ENCODE results near the gene CCL27. TPM values are rescaled to one million over a fixed set of nuclear protein-coding genes. Genes with fewer than 3 reads are reported as not detected.

The CCL27 gene
- total and polyA plus RNA-seq, 2 of the 8 experiments (the other 6 are each of a cell fraction or from before 2014, with no cell fraction given): 0.42 TPM; not detected in 1

GRCh38 chr9:34651321-34651720, 11.1 kb downstream of the CCL27 start:
- H2BK120ac ChIP-seq (replicated peaks; ENCODE audit: low read depth, low read length): no peak overlapping the region
- no peak overlapping the region for H3K56ac ChIP-seq (replicated peaks; ENCODE audit: insufficient read length, low read depth, low read length)
- H3K79me1 ChIP-seq (ENCODE audit: low read depth, low read length): peaks cover 6% of the 10 kb centered on the region; the same call in 1 of the 2 replicates
- H3K23ac ChIP-seq (ENCODE audit: insufficient read length): no peak overlapping the region
- H2BK15ac ChIP-seq (ENCODE audit: low read length): no peak overlapping the region
- H4K8ac ChIP-seq (ENCODE audit: extremely low read depth, insufficient read depth, low read length): no peak overlapping the region
- H3K27ac ChIP-seq (ENCODE audit: low read depth, low read length): no peak overlapping the region; the same call in 1 of the 2 replicates
- no peak overlapping the region for H2AK5ac ChIP-seq (ENCODE audit: low read depth, low read length)
- H3K18ac ChIP-seq (ENCODE audit: extremely low read depth, low read length): no peak overlapping the region
- H3K14ac ChIP-seq (ENCODE audit: insufficient read length): no peak overlapping the region
- no peak overlapping the region for H2BK20ac ChIP-seq (ENCODE audit: low read length)
- peaks cover 3 to 23% (median 8%) of the 10 kb centered on the region in 4 experiments; a peak in 7 of 8 replicates for H3K36me3 ChIP-seq (ENCODE audit: control insufficient read depth in 2 of 4, insufficient read depth in 4 of 4, low read length in 3 of 4)
- H3K79me2 ChIP-seq (ENCODE audit: control insufficient read depth in 1 of 2, insufficient read depth in 2 of 2, low read length in 2 of 2): peaks cover 0 to 12% of the 10 kb centered on the region in 2 experiments; a peak in 1 of 4 replicates
- H3K4ac ChIP-seq (replicated peaks; ENCODE audit: insufficient read length, low read depth, low read length): no peak overlapping the region
- H4K5ac ChIP-seq (ENCODE audit: insufficient read length, low read depth, low read length): no peak overlapping the region
- peak overlapping the region; percentile 48 to 65 (median 57) for H3K4me3 ChIP-seq (ENCODE audit: extremely low read depth in 1 of 4, insufficient read depth in 2 of 4, low read depth in 3 of 4, low read length in 4 of 4)
- peaks cover 15% of the 10 kb centered on the region for H3K23me2 ChIP-seq (ENCODE audit: low read depth, low read length)
- TF ChIP-seq YY1 (IDR thresholded peaks at IDR 0.05; ENCODE audit: low read depth, low read length): no peak
- TF ChIP-seq KDM5A (IDR thresholded peaks at IDR 0.05; ENCODE audit: low read length): no peak
- CTCF ChIA-PET (ENCODE audit: partially characterized antibody): interaction anchor here (1.4 to 15.2 kb wide), 3 partner anchors 10 to 51 kb away, joined by 4 to 277 read pairs (median 23); partner anchors contain the start of genes GALT and SIGMAR1
- H2BK5ac ChIP-seq (ENCODE audit: low read depth, low read length): no peak overlapping the region
- POLR2A ChIA-PET (ENCODE audit: partially characterized antibody): interaction anchor here (1.4 to 12.8 kb wide), 4 partner anchors 11 to 59 kb away, joined by 3 to 127 read pairs (median 48); partner anchors contain the start of genes ARID3C, CCL27 and SIGMAR1
- FAIRE-seq (no peak), DNase-seq (ENCODE audit: low read depth in 1 of 2, low spot score in 2 of 2) (no peak)
- H3K4me1 ChIP-seq (replicated peaks in 1 of 4; ENCODE audit: control insufficient read depth in 3 of 4, insufficient read depth in 4 of 4, low read length in 3 of 4): peaks cover 6 to 32% (median 15%) of the 10 kb centered on the region in 4 experiments
- 91% methylated on average over 4 of the region's 4 CpGs; no CpG with 5 or more reads in 1 of the 2 experiments for WGBS, 2 experiments (ENCODE audit: extremely low coverage in 1 of 2, insufficient coverage in 1 of 2, insufficient read length in 1 of 2, insufficient replicate concordance in 2 of 2, low coverage in 1 of 2, low lambda C conversion rate in 2 of 2, missing lambda C conversion rate in 1 of 2)
- H3K9me3 ChIP-seq (ENCODE audit: insufficient read depth in 2 of 2, low read depth in 1 of 2, low read length in 1 of 2): no peaks in the 10 kb centered on the region
- H3K27me3 ChIP-seq (replicated peaks in 1 of 4; ENCODE audit: control insufficient read depth in 3 of 4, extremely low read depth in 1 of 4, insufficient read depth in 3 of 4, low read length in 3 of 4): no peaks in the 10 kb centered on the region; a peak in 1 of 7 replicates
- no peak overlapping the region for H2BK12ac ChIP-seq (ENCODE audit: low read depth, low read length)
- no peak overlapping the region for H2AFZ ChIP-seq (ENCODE audit: low read length)
- H3K4me2 ChIP-seq (ENCODE audit: insufficient read depth in 1 of 2, low read depth in 2 of 2, low read length in 2 of 2): peak overlapping the region; percentile 65 to 77
- H4K91ac ChIP-seq (replicated peaks; ENCODE audit: insufficient read length, low read length): no peak overlapping the region
- H3K9ac ChIP-seq (replicated peaks in 1 of 4; ENCODE audit: extremely low read depth in 1 of 4, low read depth in 3 of 4, low read length in 3 of 4): peak overlapping the region in 1 of 4 experiments; percentile 28; a peak in 1 of 7 replicates
- H4K20me1 ChIP-seq (replicated peaks in 1 of 2; ENCODE audit: control insufficient read depth in 1 of 2, insufficient read depth in 2 of 2, low read length in 2 of 2): peaks cover 2 to 12% of the 10 kb centered on the region in 2 experiments

Data from H1 (cell line).